ENCODE results near the gene MLXIPL.

The MLXIPL gene

DNA sequence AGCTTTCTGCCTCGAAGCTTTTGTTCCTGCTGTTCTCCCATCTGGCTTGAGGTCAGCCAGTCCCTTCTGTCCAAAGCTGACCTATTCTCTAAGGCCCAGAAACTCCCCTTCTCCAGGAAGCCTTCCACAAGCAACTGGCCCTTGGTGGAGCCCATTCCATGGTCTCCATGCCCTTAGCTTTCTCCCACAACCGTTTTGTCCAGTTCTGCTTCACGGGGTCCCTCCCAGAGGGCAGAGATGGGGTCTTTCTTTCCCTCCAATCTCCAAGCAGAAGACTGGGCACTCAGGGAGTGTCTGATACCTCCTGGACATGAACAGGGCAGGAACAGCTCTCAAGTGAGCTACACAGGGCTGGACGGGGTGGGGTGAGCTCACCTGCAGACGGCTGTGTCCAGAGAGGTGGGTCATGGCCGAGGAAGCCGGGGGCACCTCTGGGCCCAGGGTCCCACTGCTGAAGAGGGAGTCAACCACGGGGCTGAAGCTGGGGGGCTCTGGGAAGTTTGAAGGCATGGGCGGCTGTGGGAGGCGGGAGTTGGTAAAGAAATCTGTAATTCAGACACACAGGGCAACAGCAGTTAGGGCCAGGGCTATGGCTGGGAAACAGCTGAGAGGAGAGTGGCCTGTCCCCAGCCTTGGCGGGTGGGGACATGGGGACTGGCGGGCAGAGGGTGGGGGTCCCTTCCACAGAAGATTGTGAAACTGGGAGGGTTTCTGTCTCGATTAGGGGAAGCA is 25.0 kb downstream of the MLXIPL start:
- no peak for DNase-seq (ENCODE audit: low read depth)
- TF ChIP-seq, protein P1, sequence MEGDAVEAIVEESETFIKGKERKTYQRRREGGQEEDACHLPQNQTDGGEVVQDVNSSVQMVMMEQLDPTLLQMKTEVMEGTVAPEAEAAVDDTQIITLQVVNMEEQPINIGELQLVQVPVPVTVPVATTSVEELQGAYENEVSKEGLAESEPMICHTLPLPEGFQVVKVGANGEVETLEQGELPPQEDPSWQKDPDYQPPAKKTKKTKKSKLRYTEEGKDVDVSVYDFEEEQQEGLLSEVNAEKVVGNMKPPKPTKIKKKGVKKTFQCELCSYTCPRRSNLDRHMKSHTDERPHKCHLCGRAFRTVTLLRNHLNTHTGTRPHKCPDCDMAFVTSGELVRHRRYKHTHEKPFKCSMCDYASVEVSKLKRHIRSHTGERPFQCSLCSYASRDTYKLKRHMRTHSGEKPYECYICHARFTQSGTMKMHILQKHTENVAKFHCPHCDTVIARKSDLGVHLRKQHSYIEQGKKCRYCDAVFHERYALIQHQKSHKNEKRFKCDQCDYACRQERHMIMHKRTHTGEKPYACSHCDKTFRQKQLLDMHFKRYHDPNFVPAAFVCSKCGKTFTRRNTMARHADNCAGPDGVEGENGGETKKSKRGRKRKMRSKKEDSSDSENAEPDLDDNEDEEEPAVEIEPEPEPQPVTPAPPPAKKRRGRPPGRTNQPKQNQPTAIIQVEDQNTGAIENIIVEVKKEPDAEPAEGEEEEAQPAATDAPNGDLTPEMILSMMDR (IDR thresholded peaks at IDR 0.05; ENCODE audit: low read depth, low read length) = no peak
- no peak for TF ChIP-seq POLR2A (IDR thresholded peaks at IDR 0.05; ENCODE audit: extremely low read depth, insufficient read length)
- TF ChIP-seq MYC (IDR thresholded peaks at IDR 0.05; ENCODE audit: low read depth, low read length) = no peak
- TF ChIP-seq, protein P2, sequence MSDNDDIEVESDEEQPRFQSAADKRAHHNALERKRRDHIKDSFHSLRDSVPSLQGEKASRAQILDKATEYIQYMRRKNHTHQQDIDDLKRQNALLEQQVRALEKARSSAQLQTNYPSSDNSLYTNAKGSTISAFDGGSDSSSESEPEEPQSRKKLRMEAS (IDR thresholded peaks at IDR 0.05; ENCODE audit: low read depth, low read length) = no peak
- H3K4me3 ChIP-seq (ENCODE audit: low read depth, low read length) = no peak overlapping the region

DNA sequence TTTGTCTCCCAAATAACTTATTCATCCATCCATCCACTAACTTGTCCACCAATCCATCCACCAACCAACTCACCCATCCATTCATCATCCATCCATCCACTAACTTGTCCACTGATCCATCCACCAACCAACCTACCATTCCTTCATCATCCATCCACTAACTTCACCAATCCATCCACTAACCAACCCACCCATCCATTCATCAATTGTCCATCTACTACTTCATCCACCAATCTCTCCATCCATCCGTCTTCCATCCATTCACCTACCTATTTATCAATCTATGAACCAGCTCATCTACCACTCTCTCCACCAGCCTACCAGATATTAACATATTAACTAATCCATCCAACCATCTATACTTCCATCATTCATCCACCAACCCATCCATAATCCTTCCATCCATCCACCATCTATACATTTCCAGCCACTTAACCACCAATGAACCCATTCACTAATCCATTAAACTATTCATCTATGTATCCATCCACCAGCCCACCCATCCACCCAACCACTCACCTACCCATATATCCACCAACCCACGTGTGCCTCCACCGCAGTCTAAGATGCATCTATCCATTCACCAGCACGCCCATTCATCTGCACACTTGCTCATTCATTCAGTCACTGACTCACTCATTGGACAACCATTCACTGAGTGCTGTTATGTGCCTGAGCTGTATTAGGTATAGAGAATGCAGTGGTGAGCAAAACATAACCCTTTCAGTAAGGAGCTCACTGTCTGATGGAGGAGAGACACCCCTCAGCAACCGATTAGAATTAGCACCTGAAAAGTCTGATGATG is 26.1 kb downstream of the MLXIPL start:
- DNase-seq (ENCODE audit: low read depth) = no peak
- no peak overlapping the region for H3K4me3 ChIP-seq (ENCODE audit: low read depth, low read length)
- no peak for TF ChIP-seq MYC (IDR thresholded peaks at IDR 0.05; ENCODE audit: low read depth, low read length)
- TF ChIP-seq, protein P1 (IDR thresholded peaks at IDR 0.05; ENCODE audit: low read depth, low read length) = no peak
- TF ChIP-seq, protein P2 (IDR thresholded peaks at IDR 0.05; ENCODE audit: low read depth, low read length) = no peak

DNA sequence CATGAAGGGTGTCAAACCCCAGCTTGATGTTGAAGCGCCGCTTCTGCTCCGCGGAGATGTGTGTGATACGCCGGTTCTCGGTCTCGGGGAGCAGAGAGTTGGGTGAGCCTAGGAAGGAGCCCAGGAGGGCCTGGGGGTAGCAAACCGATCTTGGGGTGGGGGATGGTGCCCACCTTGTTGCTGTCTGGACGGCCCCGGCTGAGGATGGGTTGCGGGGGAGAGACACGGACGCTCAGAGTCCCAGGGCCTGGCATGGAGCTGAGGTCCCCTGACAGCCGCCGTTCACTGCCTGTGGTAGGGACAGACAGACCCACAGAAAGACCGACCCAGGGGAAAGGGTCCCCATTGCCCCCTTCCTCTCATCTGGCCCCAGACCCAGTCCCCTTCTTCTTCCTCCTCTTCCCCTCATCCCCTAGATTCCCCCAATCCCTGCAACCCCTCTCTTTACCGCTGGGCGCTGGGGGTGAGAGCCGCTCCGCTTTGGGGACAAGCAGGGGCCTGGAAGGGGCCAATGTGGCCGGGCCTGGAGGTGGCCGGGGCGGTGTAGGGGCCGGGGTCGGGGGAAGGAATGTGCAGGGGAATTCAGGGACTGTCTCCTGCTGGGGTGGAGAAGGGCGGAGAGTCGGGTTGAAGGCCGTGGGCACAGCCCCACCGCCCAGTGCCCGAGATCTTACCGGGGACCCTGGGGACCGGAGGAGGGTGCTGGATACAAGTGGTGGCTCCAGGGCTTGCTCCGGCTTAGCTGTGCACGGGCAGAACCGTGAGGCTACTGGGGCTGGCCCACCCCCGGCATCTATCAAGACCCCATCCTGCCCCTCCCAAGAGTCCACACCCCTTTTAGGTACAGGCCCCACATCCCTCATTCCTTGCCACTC is 27.9 kb downstream of the MLXIPL start:
- TF ChIP-seq, protein P1 (IDR thresholded peaks at IDR 0.05; ENCODE audit: low read depth, low read length) = no peak
- TF ChIP-seq, protein P2 (IDR thresholded peaks at IDR 0.05; ENCODE audit: low read depth, low read length) = no peak
- TF ChIP-seq MYC (IDR thresholded peaks at IDR 0.05; ENCODE audit: low read depth, low read length) = no peak
- no peak for TF ChIP-seq POLR2A (IDR thresholded peaks at IDR 0.05; ENCODE audit: extremely low read depth, insufficient read length)
- DNase-seq (ENCODE audit: low read depth) = no peak
- no peak overlapping the region for H3K4me3 ChIP-seq (ENCODE audit: low read depth, low read length)

DNA sequence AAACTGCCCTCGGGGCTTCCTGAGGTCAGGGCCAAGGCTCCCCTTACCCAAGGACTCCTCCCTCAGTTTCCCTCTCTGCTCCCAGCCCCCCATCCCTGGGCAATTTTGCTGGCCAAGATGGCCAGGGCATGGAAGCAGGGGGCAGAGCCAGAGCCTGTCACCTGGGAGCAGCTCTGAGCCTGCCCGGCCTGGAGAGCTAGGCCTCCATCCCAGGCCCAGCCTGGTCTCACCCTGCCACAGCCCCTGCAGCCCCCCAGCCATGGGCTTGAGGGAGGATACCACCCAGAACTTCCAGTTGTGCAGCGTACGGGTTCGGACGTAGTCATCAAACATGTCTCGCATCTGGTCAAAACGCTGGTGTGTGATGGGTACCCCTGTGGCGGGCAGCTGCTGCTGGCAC is 29.0 kb downstream of the MLXIPL start:
- H3K4me3 ChIP-seq (ENCODE audit: low read depth, low read length) = no peak overlapping the region
- DNase-seq (ENCODE audit: low read depth) = no peak
- TF ChIP-seq, protein P1 (IDR thresholded peaks at IDR 0.05; ENCODE audit: low read depth, low read length) = no peak
- no peak for TF ChIP-seq POLR2A (IDR thresholded peaks at IDR 0.05; ENCODE audit: extremely low read depth, insufficient read length)
- TF ChIP-seq, protein P2 (IDR thresholded peaks at IDR 0.05; ENCODE audit: low read depth, low read length) = no peak
- no peak for TF ChIP-seq MYC (IDR thresholded peaks at IDR 0.05; ENCODE audit: low read depth, low read length)

DNA sequence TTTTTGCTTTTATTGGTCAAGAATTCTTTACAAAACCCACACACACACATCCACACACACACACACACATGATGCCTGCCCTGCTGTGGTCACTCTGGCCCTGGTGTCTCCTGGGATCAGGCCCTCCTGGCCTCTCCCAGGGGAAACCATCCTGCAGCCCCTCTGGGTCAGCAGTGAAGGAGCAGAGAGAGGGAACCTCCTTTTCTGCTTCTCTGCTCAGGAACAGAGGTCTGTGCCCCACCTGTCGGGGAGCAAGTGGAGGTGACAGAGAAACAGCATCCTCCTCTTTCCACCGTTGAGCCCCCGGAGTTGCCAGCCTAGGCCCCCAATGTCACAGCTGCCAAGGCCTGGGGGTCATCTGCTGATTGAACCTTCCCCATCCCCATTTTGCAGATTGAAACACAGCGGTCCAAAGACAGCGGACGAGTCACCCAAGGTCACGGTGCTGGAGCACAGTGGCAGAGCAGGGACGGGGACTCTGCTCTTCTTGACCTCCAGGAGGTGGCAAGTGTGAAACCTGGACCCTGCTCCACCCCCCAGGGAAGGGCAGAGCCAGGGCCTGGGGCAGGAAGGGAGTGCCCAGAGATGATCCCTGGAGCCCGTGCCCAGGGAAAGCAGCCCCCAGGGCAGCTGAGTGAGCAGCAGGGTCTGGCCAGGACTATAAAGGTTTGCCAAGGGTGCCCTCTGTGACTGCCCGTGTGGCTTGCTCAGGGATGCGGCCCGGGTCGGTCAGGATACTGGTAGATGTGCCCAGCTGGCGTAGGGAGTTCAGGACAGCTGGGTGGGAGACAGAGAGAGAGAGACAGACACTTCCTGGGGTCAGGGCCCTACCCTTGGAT is 30.9 kb downstream of the MLXIPL start:
- no peak for TF ChIP-seq POLR2A (IDR thresholded peaks at IDR 0.05; ENCODE audit: extremely low read depth, insufficient read length)
- TF ChIP-seq, protein P2 (IDR thresholded peaks at IDR 0.05; ENCODE audit: low read depth, low read length) = no peak
- TF ChIP-seq MYC (IDR thresholded peaks at IDR 0.05; ENCODE audit: low read depth, low read length) = no peak
- TF ChIP-seq, protein P1 (IDR thresholded peaks at IDR 0.05; ENCODE audit: low read depth, low read length) = no peak
- no peak for DNase-seq (ENCODE audit: low read depth)
- H3K4me3 ChIP-seq (ENCODE audit: low read depth, low read length) = no peak overlapping the region

Data from NB4 (cell line).